ENCODE data around the gene REPIN1.

The REPIN1 gene

DNA sequence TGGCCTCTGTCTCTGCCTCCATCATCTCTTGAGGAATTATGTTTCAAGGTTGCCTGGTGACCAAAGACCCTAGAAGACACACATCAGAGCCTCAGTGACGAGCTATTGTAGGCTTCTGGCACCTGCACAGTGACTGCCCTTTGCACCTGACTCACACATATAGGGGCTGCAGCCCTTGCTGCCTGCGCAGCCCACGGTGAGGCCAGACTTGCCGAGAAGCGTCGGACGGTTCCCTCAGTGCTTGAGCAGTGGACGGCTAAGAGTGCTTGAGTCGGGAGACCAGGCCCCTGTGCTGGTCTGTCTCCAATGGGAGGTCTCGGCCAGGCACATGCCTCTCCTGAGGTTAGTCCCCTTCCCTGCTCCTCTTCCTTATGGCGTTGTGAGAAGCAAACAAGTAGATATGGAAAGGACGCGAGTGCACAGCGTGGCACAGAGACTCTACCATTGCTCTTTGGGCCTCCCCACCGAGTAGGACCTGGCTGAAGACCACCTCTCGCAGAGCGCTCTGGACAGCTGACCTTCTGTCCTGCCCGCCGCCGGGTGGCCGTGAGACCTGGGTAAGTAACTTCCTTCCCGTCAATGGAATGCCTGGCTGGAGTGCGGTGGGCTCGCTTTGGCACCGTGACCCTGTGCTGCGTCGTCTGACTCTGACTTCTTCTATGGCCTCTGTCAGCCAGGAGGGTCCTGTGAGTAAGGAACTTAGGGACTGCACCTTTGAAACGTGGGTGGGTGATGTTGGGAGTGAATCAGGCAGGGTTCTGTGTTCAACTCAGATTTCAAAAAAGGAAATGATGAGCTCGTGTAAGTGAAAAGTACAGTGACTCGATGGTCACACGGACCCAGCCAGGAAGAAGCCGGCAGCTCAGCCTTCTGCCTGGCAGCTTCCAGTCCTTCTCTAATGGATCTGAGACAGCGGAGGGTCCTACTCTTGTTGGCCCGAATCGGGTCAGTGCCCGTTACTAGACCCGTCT is 44.2 kb downstream of the REPIN1 start:
- TF ChIP-seq, protein P1, sequence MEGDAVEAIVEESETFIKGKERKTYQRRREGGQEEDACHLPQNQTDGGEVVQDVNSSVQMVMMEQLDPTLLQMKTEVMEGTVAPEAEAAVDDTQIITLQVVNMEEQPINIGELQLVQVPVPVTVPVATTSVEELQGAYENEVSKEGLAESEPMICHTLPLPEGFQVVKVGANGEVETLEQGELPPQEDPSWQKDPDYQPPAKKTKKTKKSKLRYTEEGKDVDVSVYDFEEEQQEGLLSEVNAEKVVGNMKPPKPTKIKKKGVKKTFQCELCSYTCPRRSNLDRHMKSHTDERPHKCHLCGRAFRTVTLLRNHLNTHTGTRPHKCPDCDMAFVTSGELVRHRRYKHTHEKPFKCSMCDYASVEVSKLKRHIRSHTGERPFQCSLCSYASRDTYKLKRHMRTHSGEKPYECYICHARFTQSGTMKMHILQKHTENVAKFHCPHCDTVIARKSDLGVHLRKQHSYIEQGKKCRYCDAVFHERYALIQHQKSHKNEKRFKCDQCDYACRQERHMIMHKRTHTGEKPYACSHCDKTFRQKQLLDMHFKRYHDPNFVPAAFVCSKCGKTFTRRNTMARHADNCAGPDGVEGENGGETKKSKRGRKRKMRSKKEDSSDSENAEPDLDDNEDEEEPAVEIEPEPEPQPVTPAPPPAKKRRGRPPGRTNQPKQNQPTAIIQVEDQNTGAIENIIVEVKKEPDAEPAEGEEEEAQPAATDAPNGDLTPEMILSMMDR (IDR thresholded peaks at IDR 0.05) = no peak
- TF ChIP-seq ZFX (IDR thresholded peaks at IDR 0.05; ENCODE audit: borderline replicate concordance) = no peak
- H3K27ac ChIP-seq = no peak overlapping the region

DNA sequence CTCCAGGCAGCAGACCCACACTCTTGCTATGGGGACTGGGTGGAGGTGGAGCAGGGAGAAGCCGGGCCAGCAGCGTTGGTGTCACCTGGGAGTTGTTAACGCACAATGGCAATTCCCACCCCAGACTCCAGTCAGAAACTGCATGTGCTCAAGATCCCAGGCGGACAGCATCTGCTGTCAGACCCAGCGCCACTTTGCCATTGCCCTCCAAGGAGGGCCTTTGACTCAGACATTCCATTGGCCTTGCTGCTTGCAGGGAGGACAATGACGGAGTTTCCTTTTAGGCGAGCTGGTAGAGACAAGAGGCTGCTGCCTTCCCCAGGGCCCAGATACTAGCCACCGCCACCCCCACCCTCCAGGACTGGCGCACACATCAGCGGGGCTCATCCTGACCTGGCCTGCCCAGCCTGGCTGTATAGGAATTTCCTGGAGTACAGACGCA is 45.0 kb downstream of the REPIN1 start:
- TF ChIP-seq, protein P1 (IDR thresholded peaks at IDR 0.05) = no peak
- TF ChIP-seq ZFX (IDR thresholded peaks at IDR 0.05; ENCODE audit: borderline replicate concordance) = no peak
- no peak overlapping the region for H3K27ac ChIP-seq

DNA sequence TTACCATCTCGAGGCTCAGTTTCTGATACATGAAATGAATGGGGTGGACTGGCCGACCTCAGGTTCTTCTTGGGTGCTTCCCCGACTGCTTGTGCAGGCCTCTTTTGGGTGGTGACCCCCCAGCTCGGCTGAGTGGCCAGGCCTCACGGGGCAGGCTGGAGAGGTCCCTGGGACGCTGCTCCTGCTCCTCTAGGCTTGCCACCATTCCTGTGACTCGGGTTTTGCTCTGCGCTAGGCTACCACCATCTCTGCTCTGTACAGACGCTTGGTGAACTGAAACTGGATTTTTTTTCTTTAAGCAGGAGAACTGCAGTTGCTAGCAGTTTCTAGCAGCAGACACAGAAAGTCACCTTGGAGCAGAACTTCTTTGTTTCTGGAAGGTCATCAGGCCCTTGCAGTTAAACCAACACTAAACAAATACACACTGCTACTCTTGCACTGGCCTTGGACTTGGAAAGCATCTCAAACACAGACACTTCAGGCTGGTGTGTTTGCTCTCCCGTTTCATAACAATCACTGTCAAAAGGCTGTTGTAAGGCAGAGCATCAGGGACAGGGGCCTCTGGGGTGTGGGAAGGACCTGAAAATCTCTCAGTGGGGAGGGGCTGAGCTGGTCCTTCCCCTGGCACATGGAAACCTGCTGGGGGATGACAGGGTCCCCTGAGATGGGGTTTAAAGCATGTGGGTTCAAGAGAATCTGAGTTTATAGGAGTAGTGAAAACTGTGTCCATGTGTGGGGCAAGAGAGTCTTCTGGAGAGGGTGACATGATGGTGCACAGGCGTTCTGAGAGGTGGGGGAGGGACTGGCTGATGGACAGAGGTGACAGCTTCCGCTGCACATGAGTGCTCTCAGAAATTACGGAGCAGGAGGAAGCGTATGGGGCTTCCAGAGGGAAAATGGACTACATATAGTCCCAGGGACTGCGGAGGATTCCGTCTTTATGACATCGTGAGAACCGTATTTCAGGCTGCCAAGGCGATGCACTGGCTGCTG is 46.8 kb downstream of the REPIN1 start:
- H3K27ac ChIP-seq = no peak overlapping the region
- TF ChIP-seq, protein P1 (IDR thresholded peaks at IDR 0.05) = no peak
- no peak for TF ChIP-seq ZFX (IDR thresholded peaks at IDR 0.05; ENCODE audit: borderline replicate concordance)

DNA sequence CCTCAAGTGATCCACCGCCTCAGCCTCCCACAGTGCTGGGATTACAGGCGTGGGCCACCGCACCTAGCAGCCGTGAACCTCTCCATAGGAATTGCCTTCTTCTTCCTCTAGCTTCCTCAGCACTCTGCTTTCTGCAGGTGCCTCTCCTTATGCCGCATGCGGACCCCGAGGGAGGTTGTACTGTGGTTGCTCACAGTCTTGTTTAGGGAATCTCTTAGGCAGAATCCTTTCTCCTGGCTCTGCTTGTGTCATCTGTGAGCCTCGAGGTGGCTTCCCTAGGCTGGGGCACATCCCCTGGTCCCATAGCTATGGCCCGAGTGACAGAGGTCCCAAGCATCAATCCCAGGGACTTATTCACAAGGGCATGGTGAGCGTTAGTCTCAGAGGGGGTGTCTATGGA is 48.6 kb downstream of the REPIN1 start:
- no peak overlapping the region for H3K27ac ChIP-seq
- no peak for TF ChIP-seq ZFX (IDR thresholded peaks at IDR 0.05; ENCODE audit: borderline replicate concordance)
- TF ChIP-seq, protein P1 (IDR thresholded peaks at IDR 0.05) = no peak

DNA sequence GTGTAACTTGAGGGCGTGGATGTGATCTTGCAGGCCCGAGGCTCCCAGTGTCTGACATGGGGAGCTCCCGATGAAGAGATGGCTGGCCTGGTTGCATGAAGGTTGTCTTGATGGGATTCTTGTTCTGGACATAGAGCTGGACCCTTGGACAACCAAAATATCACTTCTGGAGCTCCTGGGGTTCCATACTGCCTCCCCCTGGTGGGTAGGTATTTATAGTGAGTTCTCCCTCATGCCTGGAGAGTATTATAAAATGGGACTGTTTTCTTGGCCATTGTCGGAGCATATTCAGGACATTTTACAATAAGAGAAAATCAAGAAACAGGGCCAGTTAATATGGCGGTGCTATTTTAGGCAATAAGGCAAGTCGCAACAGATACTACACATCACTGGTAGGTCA is 49.2 kb downstream of the REPIN1 start:
- no peak for TF ChIP-seq ZFX (IDR thresholded peaks at IDR 0.05; ENCODE audit: borderline replicate concordance)
- TF ChIP-seq, protein P1 (IDR thresholded peaks at IDR 0.05) = peak; percentile 46
- no peak overlapping the region for H3K27ac ChIP-seq

DNA sequence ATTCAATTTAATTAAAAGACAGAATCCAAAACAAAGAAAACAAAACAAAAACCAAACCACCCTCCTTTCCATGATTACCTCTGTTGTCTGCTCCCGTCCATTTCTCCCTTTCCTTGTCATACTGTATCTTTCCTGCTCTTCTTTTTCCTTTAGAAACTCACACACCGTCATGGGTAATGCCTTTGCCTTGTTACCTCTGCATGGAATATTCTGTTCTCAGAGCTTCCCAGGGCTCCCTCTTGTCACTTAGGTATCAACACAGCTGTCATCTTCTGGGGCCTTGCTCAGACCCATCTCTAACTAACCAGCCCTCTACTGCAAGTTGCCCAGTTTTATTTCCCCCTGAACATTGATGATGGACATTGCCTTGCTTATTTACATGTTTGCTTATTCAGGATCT is 51.6 kb downstream of the REPIN1 start:
- no peak overlapping the region for H3K27ac ChIP-seq
- TF ChIP-seq ZFX (IDR thresholded peaks at IDR 0.05; ENCODE audit: borderline replicate concordance) = no peak
- TF ChIP-seq, protein P1 (IDR thresholded peaks at IDR 0.05) = no peak

All from 22Rv1 (cell line).